MM.1S (cell line): ENCODE measurements around the gene NCAM2.

Experiments used
- CTCF ChIP-seq: fragments of 300-600 bp; sonication (generic); IDR thresholded peaks from 2 replicates; pipeline ENCODE4 v1.5.1; 2016; ENCODE audit warnings: antibody characterized with exemption, low read length, mixed read lengths
- EZH2phosphoT487 ChIP-seq: fragments of 300-600 bp; sonication (generic); IDR thresholded peaks from 2 replicates; pipeline ENCODE4 v1.6.1; 2018; ENCODE audit warnings: antibody characterized with exemption, low read length

DNA sequence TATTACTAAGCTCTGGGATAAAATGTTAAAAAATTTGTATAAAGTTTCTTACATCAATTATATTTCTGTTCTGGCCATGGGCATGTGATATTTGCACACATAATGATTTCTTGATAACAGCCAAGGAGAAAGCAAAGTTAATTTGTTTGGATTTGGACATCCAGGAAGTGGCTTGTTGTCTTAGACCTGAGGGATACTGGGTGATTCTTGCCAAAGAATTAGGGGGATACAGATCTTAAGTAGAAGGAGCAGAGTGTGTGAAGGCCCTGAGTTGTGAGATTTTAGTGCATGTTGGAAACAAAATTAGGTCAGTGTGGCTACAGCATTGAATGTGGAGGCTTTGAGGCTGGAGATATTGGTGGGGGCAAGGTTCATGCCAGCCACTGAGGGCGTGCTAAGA, 65.6 kb downstream of the NCAM2 start:
- TF ChIP-seq CTCF, result no peak
- TF ChIP-seq EZH2phosphoT487, result no peak
